PC-3 (cell line): ENCODE measurements around the gene ZNF438.

Experiments
- CTCF ChIP-seq: fragments of 300-600 bp; sonication (generic); conservative IDR thresholded peaks from 2 replicates; pipeline ENCODE4 v1.5.1; 2017; ENCODE audit warnings: antibody characterized with exemption, low read depth, mild to moderate bottlenecking, low read length
- EZH2 ChIP-seq: fragments of 300-600 bp; sonication (generic); IDR thresholded peaks from one replicate; pipeline ENCODE4 v1.6.1; 2017; ENCODE audit warnings: antibody characterized with exemption, mild to moderate bottlenecking, low read length; ENCODE audit not compliant: unreplicated experiment
- EZH2phosphoT487 ChIP-seq: fragments of 300-600 bp; sonication (generic); IDR thresholded peaks from 2 replicates; pipeline ENCODE4 v1.6.1; 2018; ENCODE audit warnings: mild to moderate bottlenecking, antibody characterized with exemption, low read length, borderline replicate concordance

GRCh38 chr10:30812018-30812851 is 219.4 kb downstream of the ZNF438 start:
- TF ChIP-seq CTCF: no peak
- TF ChIP-seq EZH2: no peak
- TF ChIP-seq EZH2phosphoT487: no peak
